MM.1S (cell line): ENCODE measurements around the gene NTM.

ENCODE experiments used
- CTCF ChIP-seq: fragments of 300-600 bp; sonication (generic); IDR thresholded peaks from 2 replicates; pipeline ENCODE4 v1.5.1; 2016; ENCODE audit warnings: antibody characterized with exemption, low read length, mixed read lengths
- EZH2phosphoT487 ChIP-seq: fragments of 300-600 bp; sonication (generic); IDR thresholded peaks from 2 replicates; pipeline ENCODE4 v1.6.1; 2018; ENCODE audit warnings: antibody characterized with exemption, low read length

- TF ChIP-seq CTCF, result no peak
- no peak for TF ChIP-seq EZH2phosphoT487
Measured at GRCh38 chr11:131923309-131923708, 552.9 kb downstream of the NTM start.
